GM18858 (cell line): ENCODE data around the gene TCIRG1.

Experiments
- ATAC-seq: cut with Tn5 transposase; IDR thresholded peaks from one replicate; pipeline ENCODE4 v1.9.1; 2021; ENCODE audit not compliant: unreplicated experiment

The TCIRG1 gene

DNA sequence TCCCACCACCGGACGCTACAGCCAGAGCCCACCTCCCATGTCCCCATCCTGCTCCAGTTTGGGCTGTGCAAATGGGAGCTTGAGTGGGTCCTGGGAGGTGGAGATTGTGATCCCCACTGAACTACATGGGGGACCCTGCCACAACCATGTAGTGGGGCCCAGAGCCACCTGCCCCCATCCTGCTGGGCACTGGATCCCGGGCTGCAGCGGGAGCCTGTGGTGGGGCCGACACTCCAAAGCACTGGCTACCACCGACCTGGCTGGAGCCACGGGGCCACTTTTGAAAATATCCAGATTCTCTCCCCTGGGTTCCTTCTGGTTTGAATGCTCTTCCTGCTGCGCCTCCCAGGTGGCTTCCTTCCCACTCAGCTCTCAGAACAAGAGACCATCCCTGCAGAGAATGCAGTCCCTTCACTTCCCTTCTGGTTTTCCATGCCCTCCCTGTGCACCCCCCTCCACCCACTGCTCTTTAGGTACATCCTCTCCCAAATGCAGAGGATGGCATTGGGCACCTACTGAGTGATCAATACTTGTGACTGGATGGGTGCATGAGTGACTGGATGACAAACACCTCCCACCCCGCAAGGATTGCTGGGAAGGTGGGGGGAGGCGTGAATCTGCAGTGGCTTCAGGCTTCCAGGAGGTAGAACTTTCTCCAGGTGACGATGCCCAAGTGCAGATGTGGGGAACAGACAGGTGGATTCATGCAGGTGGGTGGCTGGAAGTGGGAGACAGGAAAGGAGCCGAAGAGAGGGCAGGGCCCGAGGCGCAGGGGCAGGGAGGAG lies 34.1 kb upstream of the TCIRG1 start:
- ATAC-seq, result no peak

DNA sequence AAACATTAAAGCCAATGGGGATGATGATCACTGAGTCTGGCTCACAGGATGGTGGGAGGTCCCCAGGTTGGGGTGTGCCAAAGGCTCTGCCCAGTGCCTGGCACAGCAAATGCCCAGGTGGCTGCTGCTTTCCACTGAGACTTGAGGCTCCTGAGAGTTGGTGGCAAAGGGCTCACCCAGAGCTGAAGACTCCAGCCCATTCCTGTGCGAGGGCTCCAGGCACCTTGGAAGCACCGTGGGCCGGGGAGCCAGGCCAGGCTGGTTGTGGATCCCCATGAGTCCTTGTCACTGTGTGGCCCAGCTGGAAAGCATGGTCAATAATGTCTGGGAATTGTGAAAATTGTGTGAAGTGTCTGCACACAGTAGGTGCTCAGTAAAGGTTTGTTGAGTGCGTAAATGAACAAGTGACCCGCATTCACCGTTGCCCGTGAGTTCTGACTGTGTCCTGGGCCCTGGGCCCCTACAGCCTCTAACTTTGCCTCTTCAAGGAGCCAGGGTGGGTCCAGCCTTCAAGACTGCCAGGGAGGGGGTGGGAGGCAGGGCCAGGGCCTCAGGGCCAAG lies 32.1 kb upstream of the TCIRG1 start:
- no peak for ATAC-seq

DNA sequence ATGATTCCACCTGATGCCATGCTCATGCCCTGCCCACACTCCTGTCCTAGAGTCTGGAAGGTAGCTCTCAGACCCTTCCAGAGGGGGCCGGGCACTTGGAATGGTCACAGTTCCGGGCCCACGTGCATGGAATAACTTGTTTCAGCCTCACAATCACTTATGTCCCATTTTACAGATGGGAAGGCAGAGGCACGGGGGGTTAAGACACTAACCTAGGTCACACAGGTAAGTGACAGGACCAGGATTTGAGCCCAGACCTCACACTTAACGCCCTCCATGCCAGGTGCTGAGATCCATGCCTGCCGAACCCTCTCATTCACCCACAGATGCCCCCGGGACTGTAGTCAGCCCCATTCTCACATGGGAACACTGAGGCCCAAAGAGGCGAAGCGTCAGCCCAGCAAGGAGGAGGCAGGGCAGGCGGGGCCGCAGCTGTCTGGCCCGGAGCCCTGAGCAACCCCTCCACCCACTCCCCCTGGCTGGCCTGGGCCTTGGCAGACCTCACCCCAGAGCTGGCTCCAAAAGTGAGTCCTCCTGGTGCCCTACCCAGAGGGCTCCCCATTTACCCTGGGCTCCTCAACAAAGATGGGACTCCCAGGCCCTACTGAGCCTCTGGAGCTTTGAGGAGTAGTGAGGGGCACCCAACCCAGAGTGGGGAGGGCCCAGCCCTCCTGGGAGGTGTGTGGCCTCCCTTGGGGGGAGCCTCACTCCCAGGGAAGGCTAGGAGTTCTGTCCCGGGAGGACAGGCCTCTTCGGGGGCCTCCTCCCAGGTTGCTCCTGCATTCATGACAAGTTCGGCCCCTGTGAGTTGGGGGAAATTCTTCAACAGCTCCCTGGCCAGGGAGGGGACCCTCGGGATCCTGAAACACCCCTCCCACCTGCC lies 31.1 kb upstream of the TCIRG1 start:
- ATAC-seq, result no peak

DNA sequence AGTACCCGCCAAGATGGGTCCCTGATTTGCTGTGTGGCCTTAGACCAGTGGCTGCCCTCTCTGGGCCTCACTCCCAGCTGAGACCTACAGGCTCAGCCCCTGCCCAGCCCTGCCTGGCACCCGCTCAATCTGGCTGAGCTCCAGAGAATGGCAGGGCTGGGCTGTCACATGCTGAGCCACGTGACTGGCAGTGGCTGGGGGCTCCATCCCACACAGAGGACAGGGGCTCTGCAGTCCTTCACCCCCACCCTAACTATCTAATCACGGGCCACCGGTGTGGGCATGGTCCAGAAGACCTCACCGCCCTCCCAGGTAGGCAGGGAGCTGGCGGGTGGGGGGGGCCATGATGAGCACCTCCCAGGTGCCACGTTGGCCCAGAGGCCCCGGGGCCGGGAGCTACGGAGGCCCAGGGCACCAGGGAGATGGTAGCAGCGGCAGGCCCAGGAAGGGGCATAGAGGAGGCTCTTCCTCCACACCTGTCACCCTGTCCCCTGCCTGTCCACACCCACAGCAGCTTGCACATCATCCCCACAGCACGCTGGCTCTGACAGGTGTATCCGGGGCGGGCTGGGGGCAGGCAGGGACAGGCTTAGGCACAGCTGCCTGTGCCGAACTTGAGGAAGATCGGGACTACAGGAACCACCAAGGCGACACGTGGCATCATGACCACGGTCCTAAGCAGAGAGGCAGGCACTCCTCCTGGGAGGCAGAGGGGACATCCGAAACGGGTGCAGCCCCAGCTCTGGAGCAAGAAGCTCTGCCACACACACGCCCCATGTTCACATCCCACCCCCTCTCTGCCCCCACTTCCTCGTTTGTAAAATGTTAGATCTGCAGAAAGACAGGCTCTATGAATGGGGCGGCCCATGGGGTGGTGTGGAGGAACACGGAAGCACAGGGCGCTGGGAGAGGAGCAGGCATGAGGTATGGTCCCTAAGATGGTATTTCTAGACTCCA lies 30.2 kb upstream of the TCIRG1 start:
- no peak for ATAC-seq

DNA sequence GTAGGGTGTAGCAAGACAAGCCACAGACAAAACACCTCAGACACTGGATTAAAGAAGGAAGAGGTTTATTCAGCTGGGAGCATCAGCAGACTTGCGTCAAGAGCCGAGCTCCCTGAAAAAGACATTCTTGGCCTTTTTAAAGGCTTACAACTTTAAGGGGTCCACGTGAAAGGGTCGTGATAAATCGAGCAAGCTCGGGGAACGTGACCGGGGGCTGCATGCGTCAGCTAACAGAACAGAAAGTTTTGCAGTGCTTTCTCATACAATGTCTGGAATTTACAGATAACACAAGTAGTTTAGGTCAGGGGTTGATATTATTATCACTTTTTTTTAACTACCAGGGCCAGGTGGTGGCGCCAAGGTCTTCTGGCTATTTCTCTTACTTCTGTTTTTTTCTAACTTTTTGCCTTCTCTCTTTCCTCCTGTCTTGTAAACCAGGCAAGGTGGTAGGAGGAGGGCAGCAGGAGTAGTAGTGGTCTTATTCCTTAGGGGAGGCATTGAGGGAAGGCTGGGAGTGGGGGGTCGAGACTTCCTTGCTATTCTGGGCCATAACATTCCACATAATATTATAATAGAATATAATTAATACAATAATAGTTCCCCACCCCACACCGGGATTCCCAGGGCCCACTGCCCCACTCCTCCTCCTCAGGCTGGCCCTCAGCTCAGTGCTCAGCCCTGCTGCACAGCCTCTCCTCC lies 29.3 kb upstream of the TCIRG1 start:
- no peak for ATAC-seq

DNA sequence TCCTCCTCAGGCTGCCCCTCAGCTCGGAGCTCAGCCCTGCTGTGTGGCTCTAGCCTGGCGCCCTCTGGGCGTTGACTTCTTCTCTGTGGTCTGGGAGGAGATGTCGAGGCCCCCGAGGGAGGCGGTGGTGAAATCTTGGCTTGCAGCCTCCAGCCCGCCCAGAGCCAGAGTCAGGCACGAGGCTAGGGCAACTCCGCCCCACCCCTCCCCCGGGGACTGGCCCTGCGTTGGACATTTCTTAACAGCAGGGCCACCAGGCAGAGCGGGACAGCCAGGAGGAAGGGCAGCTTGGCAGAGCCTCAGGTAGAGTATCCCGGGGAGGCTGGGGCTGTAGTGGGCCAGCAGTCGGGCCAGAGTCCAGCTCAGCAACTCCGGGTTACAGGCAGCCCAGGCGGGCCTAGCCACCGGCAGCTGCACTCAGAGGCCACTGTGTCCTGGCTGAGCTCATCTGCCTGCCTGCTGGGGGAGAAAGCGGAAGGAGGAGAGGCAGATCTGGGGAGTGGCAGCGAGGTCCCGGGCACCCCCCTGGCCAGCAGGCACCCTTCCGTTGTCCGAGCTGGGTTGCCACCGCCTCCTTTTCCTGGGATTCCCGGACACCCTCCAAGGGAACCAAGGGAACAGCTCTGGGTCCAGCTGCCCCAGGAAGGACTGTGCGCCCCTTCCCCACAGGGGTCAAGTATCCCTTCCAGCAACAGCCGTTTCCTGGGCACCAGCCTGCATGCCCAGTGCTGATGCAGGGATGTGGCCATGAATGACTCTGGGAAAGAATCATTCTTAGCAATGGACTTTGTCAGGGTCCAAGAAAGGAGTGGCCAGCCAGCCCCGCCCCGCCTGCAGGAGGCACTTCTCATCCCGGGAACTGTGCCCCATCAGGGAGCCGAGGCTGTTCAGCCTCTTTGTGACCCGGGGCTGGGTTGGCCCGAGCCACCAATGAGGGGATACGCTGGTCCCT lies 28.5 kb upstream of the TCIRG1 start, which contains the start of gene ALDH3B1:
ALDH3B1 (plus strand) TSS at position 238 of the 952 bp plus-strand sequence. CDS start 4,971 bp downstream, outside the sequence.
- no peak for ATAC-seq

DNA sequence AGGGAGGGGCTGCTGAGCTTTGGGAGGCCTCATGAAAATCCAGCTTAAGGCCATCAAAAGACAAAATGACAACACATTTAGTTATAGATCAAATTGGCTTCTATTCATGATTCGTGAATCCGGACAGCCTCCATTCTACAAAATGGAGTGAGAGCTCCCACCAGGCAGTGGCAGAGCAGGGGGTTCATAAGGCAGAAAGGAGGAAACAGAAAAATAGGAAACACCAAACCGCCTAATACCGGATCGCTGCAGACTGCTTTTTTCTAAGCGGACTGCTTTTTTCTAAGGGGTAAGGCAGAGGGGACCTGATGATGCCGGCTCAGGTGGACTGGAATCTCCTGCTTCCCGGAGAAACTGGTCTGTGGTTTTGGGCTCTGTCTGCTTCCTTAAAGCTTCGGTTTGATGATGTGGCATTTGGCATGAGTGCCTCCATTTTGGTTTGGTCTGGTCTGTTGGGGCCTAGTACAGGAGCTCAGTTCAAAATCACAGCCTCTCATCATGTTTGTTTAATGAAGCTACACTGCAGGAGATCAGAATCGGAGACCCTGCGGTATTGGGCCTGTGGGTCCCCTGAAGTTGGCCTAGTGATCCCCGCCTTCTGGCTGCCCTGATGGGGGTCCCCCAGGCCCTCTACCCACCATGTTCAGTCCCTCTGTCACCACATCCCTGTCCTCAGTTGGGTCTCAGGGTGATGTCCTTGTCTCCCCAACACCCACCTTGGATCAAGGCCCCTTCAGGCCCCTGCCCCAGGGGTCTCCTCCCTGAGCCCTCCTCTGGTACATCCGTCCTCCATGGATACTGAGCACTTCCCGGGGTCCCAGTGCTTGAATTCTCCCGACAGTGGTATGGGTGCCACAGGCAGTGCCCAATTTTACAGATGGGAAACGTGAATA lies 27.5 kb upstream of the TCIRG1 start:
- no peak for ATAC-seq

DNA sequence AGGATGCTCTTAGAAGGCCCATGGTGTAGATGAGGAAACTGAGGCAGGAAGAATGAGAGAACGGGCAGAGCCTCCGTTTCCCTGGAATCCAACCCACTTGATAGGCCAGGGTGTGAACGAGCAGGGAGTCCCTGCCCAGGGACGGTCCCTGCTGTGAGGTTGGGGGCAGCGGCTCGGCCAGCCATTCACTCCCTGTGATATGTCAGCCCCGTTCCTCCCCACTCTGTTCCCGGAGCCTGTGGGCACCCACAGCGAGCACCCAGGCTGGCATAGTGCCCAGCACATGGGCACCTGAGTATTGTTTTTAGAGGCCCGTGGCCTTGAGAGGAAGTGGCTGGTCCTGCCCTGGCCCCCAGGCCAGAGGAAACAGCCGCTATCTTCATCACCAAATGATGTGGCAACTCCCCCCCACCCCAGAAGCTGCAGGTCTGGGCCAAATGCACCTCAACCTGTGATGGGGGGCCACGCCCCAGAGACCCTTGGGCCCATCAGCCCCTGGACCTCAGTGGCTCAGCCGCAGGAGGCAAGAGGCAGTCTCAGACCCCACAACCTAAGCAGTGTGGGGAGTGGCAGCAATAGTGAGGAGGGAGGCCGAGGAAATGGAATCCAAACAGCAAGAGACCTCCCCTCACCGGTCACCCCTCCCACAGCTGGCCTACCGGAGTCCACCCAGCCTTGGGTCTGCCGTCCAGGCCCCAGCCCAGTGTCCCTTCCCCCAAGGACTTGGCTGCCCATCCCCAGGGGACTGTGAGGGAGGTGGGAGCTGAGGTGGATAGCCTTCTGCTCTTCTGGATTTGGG lies 26.6 kb upstream of the TCIRG1 start:
- no peak for ATAC-seq

DNA sequence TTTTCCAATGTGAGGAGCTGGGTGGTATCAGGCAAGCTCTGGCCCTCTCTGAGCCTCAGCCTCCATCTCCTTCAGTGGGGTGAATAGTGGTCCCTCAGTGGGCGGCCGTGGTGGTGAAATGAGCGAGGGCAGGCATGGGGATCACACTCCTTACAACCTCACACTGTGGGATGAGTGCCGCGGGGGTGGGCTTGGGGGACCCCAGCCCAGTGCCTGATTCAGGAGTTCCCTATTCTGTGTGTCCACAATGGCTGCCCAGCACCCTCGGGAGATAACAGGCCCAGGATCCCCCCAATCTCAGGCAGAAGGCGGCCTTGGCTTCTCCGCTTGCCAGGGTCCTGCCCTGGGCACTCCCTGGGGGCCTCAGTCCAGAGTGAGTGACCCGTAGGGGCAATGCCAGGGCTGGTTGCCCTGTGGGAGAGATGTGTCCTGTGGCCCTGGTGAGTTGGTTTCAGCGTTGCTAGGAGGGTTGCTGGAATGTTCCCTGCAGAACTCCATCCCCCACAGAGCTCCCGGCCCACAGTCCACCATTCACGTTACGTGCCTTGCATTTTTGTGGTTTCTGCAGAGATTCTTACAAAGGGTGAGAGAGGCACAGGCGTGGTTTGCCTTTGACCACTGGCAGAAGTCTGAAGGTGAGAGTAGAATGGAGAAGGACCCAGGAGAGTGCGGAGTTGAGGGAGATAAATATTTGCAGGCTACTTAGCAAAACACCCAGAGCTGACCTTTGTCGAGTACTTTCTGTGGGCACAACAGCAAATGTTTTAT lies 25.8 kb upstream of the TCIRG1 start:
- ATAC-seq, result no peak

DNA sequence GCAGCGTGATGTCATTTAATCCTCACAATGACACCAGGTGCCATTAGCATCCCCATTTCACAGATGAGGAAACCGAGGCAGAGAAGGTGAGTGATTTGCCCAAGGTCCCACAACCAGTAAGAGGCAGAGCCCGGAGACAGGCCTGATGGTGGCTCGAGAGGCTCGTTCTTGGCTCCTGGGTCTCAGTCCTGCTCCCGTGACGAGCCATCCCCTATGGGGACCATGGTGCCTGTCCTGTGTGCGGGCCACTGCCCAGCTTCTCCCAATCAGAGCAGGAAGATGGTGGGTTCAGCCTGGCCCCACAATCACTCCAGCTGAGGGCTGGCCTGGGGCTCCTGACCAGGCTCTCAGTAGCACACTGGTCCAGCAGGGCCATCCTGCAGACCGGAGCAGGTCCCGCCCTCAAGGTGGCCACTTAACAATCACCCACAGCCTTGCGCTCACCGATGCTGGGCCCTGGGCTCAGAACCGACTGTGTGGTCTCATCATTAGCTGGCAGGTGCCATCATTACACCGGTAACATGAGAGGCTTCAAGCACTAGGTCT lies 25.1 kb upstream of the TCIRG1 start:
- no peak for ATAC-seq

DNA sequence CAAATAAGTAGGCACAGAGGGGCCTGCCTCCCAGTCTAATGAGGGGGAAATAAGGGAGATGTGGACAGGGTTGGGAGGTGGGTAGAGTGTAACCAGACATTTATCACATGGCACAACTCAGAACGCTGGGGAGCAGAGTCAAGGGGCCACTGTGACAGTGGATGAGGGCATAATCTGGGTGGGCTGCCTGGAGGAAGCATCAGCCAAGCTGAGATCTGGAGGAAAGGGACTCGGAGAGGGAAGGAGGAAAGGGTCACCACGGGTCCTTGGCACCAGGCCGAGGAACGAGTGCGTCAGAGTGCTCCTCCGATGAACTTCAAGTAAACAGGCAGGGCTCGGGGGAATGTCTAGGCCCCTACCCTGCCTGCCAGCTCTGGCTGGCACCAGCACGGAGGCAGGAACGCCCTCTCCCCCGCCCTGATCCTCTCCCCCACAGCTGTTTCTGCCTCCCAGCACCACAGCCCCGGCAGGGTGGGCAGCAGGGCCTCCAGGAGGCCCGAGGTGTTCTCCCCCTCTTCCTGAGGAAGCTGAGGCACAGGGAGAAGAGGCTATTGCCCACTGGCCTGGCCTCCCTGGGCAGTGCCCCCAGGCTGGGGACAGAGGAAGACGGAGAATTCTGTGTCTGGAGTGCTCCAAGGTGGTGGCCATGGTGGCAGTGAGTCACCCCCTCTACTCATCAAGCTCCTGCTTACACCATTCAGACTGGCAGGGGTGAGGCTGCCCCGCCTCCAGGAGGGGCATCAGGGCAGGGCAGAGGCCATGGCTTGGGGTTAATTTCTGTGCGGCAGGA lies 24.5 kb upstream of the TCIRG1 start:
- ATAC-seq, result no peak

DNA sequence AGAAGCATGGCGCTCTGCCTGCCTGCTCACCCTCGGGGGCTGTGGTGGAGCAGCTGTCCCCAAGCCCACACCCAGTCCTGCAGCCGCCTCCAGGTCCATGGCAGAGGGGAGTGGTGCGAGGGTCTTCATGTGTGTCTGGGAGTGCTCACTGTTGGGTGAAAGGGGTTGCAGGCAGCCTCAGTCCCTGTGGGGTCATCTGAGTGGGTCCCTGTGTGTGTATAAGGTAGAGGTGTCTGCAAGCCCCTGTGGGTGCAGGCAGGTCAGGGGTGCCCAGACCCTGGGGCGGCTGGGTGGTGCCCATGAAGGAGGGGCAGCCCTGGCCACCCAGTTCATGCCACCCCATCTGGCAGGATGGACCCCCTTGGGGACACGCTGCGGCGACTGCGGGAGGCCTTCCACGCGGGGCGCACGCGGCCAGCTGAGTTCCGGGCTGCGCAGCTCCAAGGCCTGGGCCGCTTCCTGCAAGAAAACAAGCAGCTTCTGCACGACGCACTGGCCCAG lies 23.8 kb upstream of the TCIRG1 start:
- no peak for ATAC-seq

DNA sequence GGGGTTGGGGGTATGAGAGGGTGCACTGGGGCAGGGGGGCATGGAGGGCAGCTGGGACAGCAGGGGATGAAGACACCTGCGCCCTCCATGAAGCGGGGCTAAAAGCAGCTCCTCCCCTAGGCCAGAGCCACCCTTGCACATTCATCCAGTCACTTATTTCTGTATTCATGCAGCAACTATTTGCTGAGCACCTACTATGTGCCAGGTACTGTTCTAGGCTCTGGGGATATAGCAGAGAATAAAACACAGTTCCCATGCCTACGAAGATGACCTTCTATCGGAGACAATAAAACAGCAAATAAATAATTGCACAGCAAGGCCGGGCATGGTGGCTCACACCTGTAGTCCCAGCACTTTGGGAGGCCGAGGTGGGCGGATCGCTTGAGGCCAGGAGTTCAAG lies 23.4 kb upstream of the TCIRG1 start:
- no peak for ATAC-seq

DNA sequence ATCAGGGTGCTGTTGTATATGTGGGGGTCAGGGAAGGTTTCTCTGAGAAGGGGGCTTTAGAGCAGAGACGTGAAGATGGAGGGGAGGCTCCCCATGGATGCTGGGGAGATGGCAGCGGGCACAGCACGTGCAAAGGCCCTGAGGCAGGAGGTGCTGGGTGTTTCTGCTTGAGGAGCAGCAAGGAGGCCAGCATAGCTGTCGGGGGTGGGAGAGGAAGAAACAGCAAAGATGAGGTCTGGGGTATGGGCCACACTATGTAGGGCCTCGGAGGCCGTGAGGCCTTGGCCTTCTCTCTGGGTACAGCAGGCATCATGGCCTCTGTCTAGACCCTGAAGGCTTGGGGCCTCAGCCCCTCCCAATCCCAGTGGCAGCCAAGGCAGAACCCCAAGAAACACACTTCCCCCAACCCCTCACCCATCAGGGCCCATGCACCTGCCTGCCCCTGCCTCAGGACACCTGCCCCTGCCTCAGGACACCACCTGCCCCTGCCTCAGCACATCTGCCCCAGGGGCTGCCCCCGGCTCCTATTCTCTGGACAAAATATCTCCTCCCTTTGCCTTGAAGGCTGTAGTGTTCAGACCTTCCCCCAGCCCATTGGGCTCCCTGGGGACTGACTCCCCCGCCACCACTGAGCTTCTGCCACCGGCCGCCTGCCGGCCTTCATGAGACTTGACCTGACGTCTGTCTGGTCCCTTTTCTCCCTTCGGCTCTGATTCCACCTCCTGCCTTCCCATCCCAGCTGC lies 22.5 kb upstream of the TCIRG1 start:
- ATAC-seq, result no peak
